AG09309 (cell line): Measurements from ENCODE around the gene TOM1L1.
"Not testable (repeated sequence)": the region's sequence is repeated elsewhere in the genome, so short reads cannot be mapped to it uniquely, and the experiment has no call there.

ENCODE experiments used
- DNase-seq: peaks from one replicate; pipeline ENCODE4 v3.0.0-alpha.2; 2010; ENCODE audit warnings: low read depth
- H3K4me3 ChIP-seq: 2 replicates; pipeline ENCODE4 v1.5.1; 2011; ENCODE audit warnings: mild to moderate bottlenecking, low read depth, low read length, moderate library complexity; ENCODE audit not compliant: control insufficient read depth
- TF ChIP-seq, protein P1 (sequence below): IDR thresholded peaks from 2 replicates; pipeline ENCODE4 v1.5.1; 2011; ENCODE audit warnings: mild to moderate bottlenecking, low read depth, low read length, inconsistent platforms; ENCODE audit not compliant: insufficient read depth, control insufficient read depth; ENCODE audit errors: missing control alignments

TOM1L1 gene

DNA sequence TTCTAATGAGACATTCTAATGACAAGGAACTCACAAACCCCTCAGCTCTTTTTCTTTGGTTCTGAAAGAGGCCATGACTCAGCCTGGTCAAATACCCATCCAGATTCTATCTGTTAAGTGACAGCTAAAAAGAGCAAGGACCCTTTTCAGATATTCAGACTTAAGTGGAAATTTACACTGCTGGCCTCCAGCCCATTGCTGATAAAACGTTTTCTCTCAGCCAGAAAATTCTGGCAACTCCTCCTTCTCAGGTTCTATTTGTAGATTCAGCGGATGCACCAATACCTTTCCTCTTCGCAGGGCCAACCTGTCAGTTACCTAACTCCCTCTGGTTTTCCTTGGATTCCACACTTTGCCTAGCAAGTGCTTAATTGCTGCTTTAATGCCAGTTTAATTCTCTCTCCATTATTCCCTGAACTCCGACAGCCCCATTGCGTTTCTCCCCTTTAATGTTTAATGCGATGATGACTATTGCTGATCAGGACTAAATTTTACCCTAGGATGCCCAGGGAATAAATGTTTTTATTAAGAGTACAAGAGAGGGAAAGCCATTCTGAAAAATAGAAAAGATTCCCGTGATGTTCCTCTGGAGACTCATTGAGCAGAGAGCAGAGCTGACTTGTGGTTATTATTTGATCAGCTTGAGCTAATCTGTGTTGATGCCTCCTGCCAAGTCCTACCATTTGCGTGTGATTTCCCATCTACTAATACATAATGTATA lies 35.9 kb upstream of the TOM1L1 start:
- no peak for DNase-seq
- H3K4me3 ChIP-seq, result no peak overlapping the region
- TF ChIP-seq, protein P1, sequence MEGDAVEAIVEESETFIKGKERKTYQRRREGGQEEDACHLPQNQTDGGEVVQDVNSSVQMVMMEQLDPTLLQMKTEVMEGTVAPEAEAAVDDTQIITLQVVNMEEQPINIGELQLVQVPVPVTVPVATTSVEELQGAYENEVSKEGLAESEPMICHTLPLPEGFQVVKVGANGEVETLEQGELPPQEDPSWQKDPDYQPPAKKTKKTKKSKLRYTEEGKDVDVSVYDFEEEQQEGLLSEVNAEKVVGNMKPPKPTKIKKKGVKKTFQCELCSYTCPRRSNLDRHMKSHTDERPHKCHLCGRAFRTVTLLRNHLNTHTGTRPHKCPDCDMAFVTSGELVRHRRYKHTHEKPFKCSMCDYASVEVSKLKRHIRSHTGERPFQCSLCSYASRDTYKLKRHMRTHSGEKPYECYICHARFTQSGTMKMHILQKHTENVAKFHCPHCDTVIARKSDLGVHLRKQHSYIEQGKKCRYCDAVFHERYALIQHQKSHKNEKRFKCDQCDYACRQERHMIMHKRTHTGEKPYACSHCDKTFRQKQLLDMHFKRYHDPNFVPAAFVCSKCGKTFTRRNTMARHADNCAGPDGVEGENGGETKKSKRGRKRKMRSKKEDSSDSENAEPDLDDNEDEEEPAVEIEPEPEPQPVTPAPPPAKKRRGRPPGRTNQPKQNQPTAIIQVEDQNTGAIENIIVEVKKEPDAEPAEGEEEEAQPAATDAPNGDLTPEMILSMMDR, result no peak

DNA sequence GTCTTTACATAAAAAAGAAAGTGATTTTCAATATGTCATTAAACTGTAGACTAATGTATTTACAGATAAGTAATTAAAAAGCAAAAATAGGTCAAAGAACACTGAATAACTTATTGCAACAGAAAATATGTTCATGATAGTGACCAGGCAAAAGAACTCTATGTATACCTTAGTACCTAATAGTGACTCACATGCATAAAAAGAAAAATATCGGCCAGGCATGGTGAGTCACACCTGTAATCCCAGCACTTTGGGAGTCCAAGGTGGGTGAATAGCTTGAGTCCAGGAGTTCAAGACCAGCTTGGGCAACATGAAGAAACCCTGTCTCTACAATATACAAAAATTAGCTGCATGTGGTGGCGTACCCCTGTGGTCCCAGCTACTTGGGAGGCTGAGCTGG lies 33.0 kb upstream of the TOM1L1 start:
- DNase-seq, result no peak

DNA sequence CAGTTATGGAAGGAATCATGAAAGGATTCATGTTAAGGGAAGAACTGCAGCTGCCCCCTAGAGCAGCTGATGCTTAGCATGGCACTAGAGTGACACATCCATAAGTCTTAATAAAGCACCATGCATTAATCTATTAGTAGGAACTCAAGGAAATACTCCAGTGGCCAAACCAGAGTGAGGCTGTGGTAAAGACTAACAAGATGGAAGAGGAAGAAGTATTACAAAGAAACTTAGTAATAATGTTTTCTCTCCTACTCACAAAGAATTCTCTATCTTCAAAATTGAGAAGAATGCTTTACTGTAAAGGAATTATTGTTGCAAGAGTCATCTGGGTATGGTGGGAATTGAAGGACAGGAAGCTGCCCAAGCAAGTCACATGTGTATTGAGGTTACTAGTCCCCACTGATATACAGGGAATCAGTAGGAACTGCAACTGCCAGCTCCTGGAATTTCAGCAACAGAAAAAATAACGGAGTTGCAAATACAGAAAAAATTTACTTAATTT lies 29.9 kb upstream of the TOM1L1 start:
- no peak overlapping the region for H3K4me3 ChIP-seq
- no peak for DNase-seq
- TF ChIP-seq, protein P1, result no peak

More for the DNA sequence above, 33.0 kb upstream of the TOM1L1 start:
- TF ChIP-seq, protein P1, result no peak
- H3K4me3 ChIP-seq, result no peak overlapping the region

DNA sequence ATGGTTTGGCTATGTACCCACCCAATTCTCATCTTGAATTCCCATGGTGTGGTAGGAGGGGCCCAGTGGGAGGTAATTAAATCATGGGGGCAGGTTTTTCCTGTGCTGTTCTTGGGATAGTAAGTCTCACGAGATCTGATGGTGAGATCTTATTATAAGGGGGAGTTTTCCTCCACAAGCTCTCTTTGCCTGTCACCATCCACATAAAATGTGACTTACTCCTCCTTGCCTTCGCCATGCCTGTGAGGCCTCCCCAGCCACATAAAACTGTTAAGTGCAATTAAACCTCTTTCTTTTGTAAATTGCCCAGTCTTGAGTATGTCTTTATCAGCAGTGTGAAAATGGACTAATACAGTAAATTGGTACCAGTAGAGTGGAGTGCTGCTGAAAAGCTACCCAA lies 24.7 kb upstream of the TOM1L1 start:
- DNase-seq, H3K4me3 ChIP-seq: not testable (repeated sequence)

DNA sequence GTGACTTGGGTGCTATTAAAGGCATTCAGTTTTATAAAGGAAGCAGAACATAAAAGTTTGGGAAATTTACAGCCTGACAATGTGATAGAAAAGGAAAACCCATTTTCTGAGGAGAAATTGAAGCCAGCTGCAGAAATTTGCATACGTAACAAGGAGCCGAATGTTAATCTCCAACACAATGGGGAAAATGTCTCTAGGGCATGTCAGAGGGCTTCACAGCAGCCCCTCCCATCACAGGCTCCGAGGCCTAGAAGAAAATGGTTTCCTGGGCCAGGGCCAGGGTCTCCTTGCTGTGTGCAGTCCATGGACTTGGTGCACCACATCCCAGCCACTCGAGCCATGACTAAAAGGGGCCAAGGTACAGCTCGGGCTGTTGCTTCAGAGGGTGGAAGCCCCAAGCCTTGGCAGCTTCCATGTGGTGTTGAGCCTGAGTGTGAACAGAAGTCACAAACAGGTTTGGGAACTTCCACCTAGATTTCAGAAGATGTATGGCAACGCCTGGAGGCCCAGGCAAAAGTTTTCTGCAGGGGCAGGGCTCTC lies 23.9 kb upstream of the TOM1L1 start:
- H3K4me3 ChIP-seq, result no peak overlapping the region
- DNase-seq, result no peak
- TF ChIP-seq, protein P1, result no peak

DNA sequence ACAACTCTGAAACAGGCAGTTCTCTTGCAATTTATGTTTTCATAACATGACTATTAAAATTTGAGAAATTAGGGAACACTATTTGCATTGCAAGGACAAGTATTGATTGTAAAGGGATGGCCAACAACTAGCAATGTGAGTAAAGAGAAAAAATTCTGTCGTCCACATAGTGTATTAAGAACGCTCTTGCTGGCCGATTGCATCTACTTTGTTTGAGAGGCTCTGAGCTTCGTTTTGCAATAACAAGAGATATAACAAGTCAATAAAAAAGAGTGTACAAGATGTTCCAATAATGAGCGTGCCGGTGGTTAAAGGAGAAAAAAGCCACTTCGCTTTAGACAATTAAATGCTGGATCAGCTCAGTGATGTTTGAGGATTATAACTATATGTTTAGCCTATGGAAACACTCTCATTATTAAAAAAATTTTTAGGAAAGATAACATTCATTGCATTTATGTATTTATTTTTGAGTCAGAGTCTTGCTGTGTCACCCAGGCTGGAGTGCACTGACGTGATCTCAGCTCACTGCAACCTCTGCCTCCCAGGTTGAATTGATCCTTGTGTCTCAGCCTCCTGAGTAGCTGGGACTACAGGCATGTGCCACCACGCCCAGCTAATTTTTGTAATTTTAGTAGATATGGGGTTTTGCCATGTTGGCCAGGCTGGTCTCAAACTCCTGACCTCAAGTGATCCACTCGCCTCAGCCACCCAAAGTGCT lies 19.2 kb upstream of the TOM1L1 start:
- TF ChIP-seq, protein P1, result no peak
- DNase-seq, result no peak

DNA sequence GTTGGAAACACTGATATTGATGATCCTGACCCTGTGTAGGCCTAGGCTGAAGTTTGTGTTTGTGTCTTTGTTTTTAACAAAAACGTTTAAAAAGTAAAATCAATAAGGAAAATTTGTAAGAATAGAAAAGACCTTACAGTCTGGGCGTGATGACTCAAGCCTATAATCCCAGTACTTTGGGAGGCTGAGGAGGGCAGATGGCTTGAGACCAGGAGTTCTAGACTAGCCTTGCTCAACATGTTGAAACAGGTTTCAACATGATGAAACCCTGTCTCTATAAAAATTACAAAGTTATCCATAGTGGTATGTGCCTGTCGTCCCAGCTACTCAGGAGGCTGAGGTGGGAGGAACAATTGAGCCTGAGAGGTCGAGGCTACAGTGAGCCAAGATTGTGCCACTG lies 18.3 kb upstream of the TOM1L1 start:
- no peak for DNase-seq
- TF ChIP-seq, protein P1, result no peak

More for the DNA sequence above, 19.2 kb upstream of the TOM1L1 start:
- H3K4me3 ChIP-seq, result no peak overlapping the region

More for the DNA sequence above, 18.3 kb upstream of the TOM1L1 start:
- no peak overlapping the region for H3K4me3 ChIP-seq
